ENCODE data around the gene CES1. TPM values are rescaled to one million over a fixed set of nuclear protein-coding genes. Genes with fewer than 3 reads are reported as not detected.
"Not testable (repeated sequence)": the region's sequence is repeated elsewhere in the genome, so short reads cannot be mapped to it uniquely, and the experiment has no call there.

Gene CES1
- polyA plus RNA-seq, 1 experiment, result 1.4 TPM

- DNase-seq (ENCODE audit: low read depth, low spot score), result no peak
- Histone ChIP-seq H3K4me3 (ENCODE audit: low read depth, low read length) (no peak overlapping the region), H3K27me3 (ENCODE audit: control insufficient read depth, insufficient read depth, low read length) (peaks cover 8% of the 10 kb centered on the region), H3K9me3 (ENCODE audit: control insufficient read depth, insufficient read depth, low read length) (no peaks in the 10 kb centered on the region), H3K27ac (ENCODE audit: low read depth, low read length) (no peak overlapping the region)
- TF ChIP-seq CTCF (IDR thresholded peaks at IDR 0.05; ENCODE audit: low read depth, low read length), result no peak
- CTCF ChIA-PET, result no interaction called here
- POLR2A ChIA-PET, result no interaction called here
These were observed 75.9 kb downstream of the CES1 start for GRCh38 chr16:55756963-55757362.

DNA sequence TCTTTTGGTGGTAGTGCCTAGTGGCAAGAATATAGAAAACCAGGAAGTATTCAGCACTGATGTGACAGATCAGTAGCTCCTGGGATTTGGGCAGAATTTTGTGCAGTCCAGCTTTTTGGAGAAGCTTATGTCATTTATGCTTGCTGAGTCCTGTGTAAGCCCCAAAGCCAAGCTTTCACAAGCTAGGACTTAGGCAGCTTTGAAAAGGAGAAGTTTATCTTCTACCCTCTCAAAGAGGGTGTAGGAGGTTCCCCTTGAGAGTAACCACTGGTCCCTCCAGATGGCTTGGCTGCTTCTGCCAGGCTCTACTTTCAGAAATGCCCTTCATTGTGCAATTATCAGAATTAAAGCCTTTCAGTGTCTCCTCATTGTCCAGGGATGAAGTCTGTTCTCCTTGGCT, 78.8 kb downstream of the CES1 start:
- POLR2A ChIA-PET, result no interaction called here
- peaks cover 6% of the 10 kb centered on the region; the same call in 1 of the 2 replicates for H3K9me3 ChIP-seq (ENCODE audit: control insufficient read depth, insufficient read depth, low read length)

GRCh38 chr16:55753145-55753631, 79.7 kb downstream of the CES1 start:
- H3K9me3 ChIP-seq (ENCODE audit: control insufficient read depth, insufficient read depth, low read length); CTCF ChIA-PET; POLR2A ChIA-PET; H3K27ac ChIP-seq (ENCODE audit: low read depth, low read length); H3K27me3 ChIP-seq (ENCODE audit: control insufficient read depth, insufficient read depth, low read length); H3K4me3 ChIP-seq (ENCODE audit: low read depth, low read length); DNase-seq (ENCODE audit: low read depth, low spot score): not testable (repeated sequence)

More for the DNA sequence above, 78.8 kb downstream of the CES1 start:
- H3K27me3 ChIP-seq (ENCODE audit: control insufficient read depth, insufficient read depth, low read length), result no peaks in the 10 kb centered on the region
- H3K4me3 ChIP-seq (ENCODE audit: low read depth, low read length), result no peak overlapping the region
- CTCF ChIA-PET, result no interaction called here
- H3K27ac ChIP-seq (ENCODE audit: low read depth, low read length), result no peak overlapping the region
- TF ChIP-seq CTCF (IDR thresholded peaks at IDR 0.05; ENCODE audit: low read depth, low read length), result no peak
- DNase-seq (ENCODE audit: low read depth, low spot score), result no peak

Other genes with a start within 250 kb of the CES1 start
- not detected in 2 replicates for gene SLC6A2, start 177.1 kb downstream of the CES1 start, polyA plus RNA-seq (2011; rRNA removed)
- gene CES5A, start 42.3 kb upstream of the CES1 start, polyA plus RNA-seq (2011; rRNA removed), result not detected in 2 replicates